Spleen (tissue), 11 donors: ENCODE data around the gene EFL1. TPM values are rescaled to one million over a fixed set of nuclear protein-coding genes. Genes with fewer than 3 reads are reported as not detected.
A peak's percentile ranks its signal among the peaks of the same experiment; 100 is the strongest.
"Not testable (repeated sequence)": the region's sequence is repeated elsewhere in the genome, so short reads cannot be mapped to it uniquely, and the experiment has no call there.

ENCODE experiments used
- DNase-seq: peaks from one replicate; pipeline ENCODE4 v3.0.0-alpha.2; 2020
- H3K27ac ChIP-seq, 8 donors: fragments of 200-600 bp; sonication (generic) in 7 of 8; 1 replicate in 4 of 8; 2 replicates in 4 of 8; pipeline versions ENCODE4 v1.5.0 to v1.8.0; 2016 to 2021; ENCODE audit warnings: inconsistent platforms in 4 of 8, mild to moderate bottlenecking in 4 of 8, moderate library complexity in 1 of 8
- H3K27me3 ChIP-seq, 7 donors: fragments of 200-600 bp; sonication (generic) in 6 of 7; replicated peaks in 1 of 7; 1 replicate in 4 of 7; 2 replicates in 3 of 7; pipeline versions ENCODE4 v1.5.0 to v1.8.0; 2016 to 2021; ENCODE audit warnings: inconsistent platforms in 3 of 7, mild to moderate bottlenecking in 1 of 7
- H3K36me3 ChIP-seq, 6 donors: fragments of 200-600 bp; sonication (generic) in 5 of 6; 1 replicate in 4 of 6; 2 replicates in 2 of 6; pipeline versions ENCODE4 v1.5.0 to v1.8.0; 2016 to 2021; ENCODE audit warnings: inconsistent platforms in 2 of 6
- H3K4me1 ChIP-seq, 6 donors: fragments of 200-600 bp; sonication (generic) in 5 of 6; 1 replicate in 3 of 6; 2 replicates in 3 of 6; pipeline versions ENCODE4 v1.5.0 to v1.8.0; 2016 to 2021; ENCODE audit warnings: inconsistent platforms in 3 of 6
- H3K4me3 ChIP-seq, 8 donors: fragments of 200-600 bp; sonication (generic) in 7 of 8; 1 replicate in 4 of 8; 2 replicates in 4 of 8; pipeline versions ENCODE4 v1.5.0 to v1.8.0; 2016 to 2021; ENCODE audit warnings: inconsistent platforms in 4 of 8, mild to moderate bottlenecking in 4 of 8, moderate library complexity in 2 of 8
- H3K9me3 ChIP-seq, 8 donors: fragments of 200-600 bp; sonication (generic) in 7 of 8; 1 replicate in 4 of 8; 2 replicates in 4 of 8; pipeline versions ENCODE4 v1.5.0 to v1.8.0; 2016 to 2021; ENCODE audit warnings: inconsistent platforms in 4 of 8
- CTCF ChIP-seq, 11 experiments: fragments of 200-600 bp in 7 of 11; fragments of 450-650 bp in 4 of 11; sonication (generic) in 4 of 11; IDR thresholded peaks in 8 of 11; conservative IDR thresholded peaks in 3 of 11; 1 replicate in 7 of 11; 2 replicates in 4 of 11; pipeline versions ENCODE4 v1.4.0 to v1.8.0; 2016 to 2021; ENCODE audit warnings: antibody characterized with exemption in 11 of 11, inconsistent platforms in 4 of 11, mild to moderate bottlenecking in 1 of 11
- POLR2A ChIP-seq, 3 donors: fragments of 450-650 bp; IDR thresholded peaks; one replicate each; pipeline ENCODE4 v1.5.1; 2017; ENCODE audit warnings: antibody characterized with exemption in 3 of 3, mild to moderate bottlenecking in 1 of 3
- POLR2AphosphoS5 ChIP-seq, 3 donors: sonication (generic); formaldehyde crosslinking; IDR thresholded peaks; one replicate each; pipeline ENCODE4 v1.5.1; 2017; ENCODE audit warnings: antibody characterized with exemption in 3 of 3
- WGBS, 5 donors: extraction: QIAGEN DNeasy Blood & Tissue Kit in 3 of 5; methylation state at CpG; one replicate each; pipeline versions ENCODE4 v1.1.5 to v1.1.7; 2013 to 2018; 5-methylcytosine and 5-hydroxymethylcytosine counted together
- intact Hi-C: fragments of 100-400 bp; cut with DNase I; formaldehyde crosslinking; loops from one replicate; pipeline ENCODE4 v1.15.0; 2023; ENCODE audit warnings: low total_unique reads
- polyA plus RNA-seq, 3 donors: library from polyadenylated mRNA; stranded (reverse); fragments of 200-250 nt; gene quantifications; one replicate each; pipeline ENCODE4 v1.2.1, GENCODE V29; 2013
- total RNA-seq, 7 donors: library from RNA; depleted of rRNA in 3 of 7; stranded (reverse); fragments of >200 nt in 3 of 7; fragmentation: NEBNext Ultra II Directional in 4 of 7; extraction: Animal tissue kit (Norgen Biotek cat#: 25700) in 4 of 7; gene quantifications; one replicate each; pipeline versions ENCODE4 v1.1.0 to v1.2.1, GENCODE V29; 2016 to 2021
- donor health status: healthy with polysubstance abuse.
- donor health status: DM: no; HTN: no; CAD: no; lungs with moderate emphysema.
- donor health status: DM: no; HTN: no; CAD: no.
- donor health status: Bipolar disorder and iron deficiency.
- donor health status: healthy.
- donor health status: DM: no; HTN: no; CAD: no.
- donor health status: DM: yes; HTN: yes; CAD: no.

The EFL1 gene
- total and polyA plus RNA-seq, 10 donors = 3.1 to 21.9 (median 17.4) TPM

- H3K4me1 ChIP-seq = peaks cover 0 to 11% (median 7%) of the 10 kb centered on the region in 6 donors
- no peak for TF ChIP-seq CTCF (IDR thresholded peaks at IDR 0.05 in 8 of 11, conservative IDR thresholded peaks at IDR 0.05 in 3 of 11)
- TF ChIP-seq POLR2AphosphoS5 (IDR thresholded peaks at IDR 0.05) = no peak
- TF ChIP-seq POLR2A (IDR thresholded peaks at IDR 0.05) = no peak
- no peaks in the 10 kb centered on the region for H3K9me3 ChIP-seq
- no peak for DNase-seq
- no peak overlapping the region for H3K4me3 ChIP-seq
- H3K36me3 ChIP-seq = no peaks in the 10 kb centered on the region
- H3K27me3 ChIP-seq = peaks cover 0 to 8% (median 0%) of the 10 kb centered on the region in 7 donors
- 76 to 94% (median 82%) methylated on average over 3 of the region's 3 CpGs for WGBS, 5 donors
- intact Hi-C loops = no loop called here
- H3K27ac ChIP-seq = peak overlapping the region in 1 of 8 donors; percentile 21
Measured at GRCh38 chr15:82301296-82302016, 38.9 kb upstream of the EFL1 start.

- Histone ChIP-seq H3K27me3 (peaks cover 0 to 8% (median 0%) of the 10 kb centered on the region in 7 donors), H3K36me3 (no peaks in the 10 kb centered on the region), H3K27ac (peak overlapping the region in 2 of 8 donors; percentile 21 to 41), H3K4me1 (peaks cover 0 to 11% (median 7%) of the 10 kb centered on the region in 6 donors), H3K9me3 (no peaks in the 10 kb centered on the region), H3K4me3 (no peak overlapping the region)
- no peak for DNase-seq
- 88 to 93% (median 89%) methylated on average over 7 of the region's 7 CpGs for WGBS, 5 donors
- TF ChIP-seq POLR2A (IDR thresholded peaks at IDR 0.05) (no peak), POLR2AphosphoS5 (IDR thresholded peaks at IDR 0.05) (no peak), CTCF (IDR thresholded peaks at IDR 0.05 in 8 of 11, conservative IDR thresholded peaks at IDR 0.05 in 3 of 11) (no peak)
- intact Hi-C loops = no loop called here
Measured at GRCh38 chr15:82300883-82301282, 38.3 kb upstream of the EFL1 start.

GRCh38 chr15:82300326-82300725 is 37.8 kb upstream of the EFL1 start:
- H3K27me3 ChIP-seq, H3K4me3 ChIP-seq, intact Hi-C loops, H3K36me3 ChIP-seq, DNase-seq, H3K9me3 ChIP-seq: not testable (repeated sequence)
- peak overlapping the region in 1 of 8 donors; percentile 41 for H3K27ac ChIP-seq
- H3K4me1 ChIP-seq = peaks cover 0 to 11% (median 7%) of the 10 kb centered on the region in 6 donors
- WGBS, 5 donors = 60 to 75% (median 71%) methylated on average over 5 to 6 of the region's 6 CpGs
- TF ChIP-seq POLR2AphosphoS5 (IDR thresholded peaks at IDR 0.05) = peak in 1 of 3 donors; percentile 47

- peaks cover 0 to 11% (median 7%) of the 10 kb centered on the region in 6 donors for H3K4me1 ChIP-seq
- 60 to 71% (median 70%) methylated on average over 3 of the region's 6 CpGs for WGBS, 5 donors
- H3K4me3 ChIP-seq, H3K36me3 ChIP-seq, intact Hi-C loops, H3K27me3 ChIP-seq, H3K27ac ChIP-seq, H3K9me3 ChIP-seq, DNase-seq: not testable (repeated sequence)
Measured at GRCh38 chr15:82299511-82299914, 37.0 kb upstream of the EFL1 start.

GRCh38 chr15:82298520-82298919 is 36.0 kb upstream of the EFL1 start:
- WGBS, 5 donors = 22 to 42% (median 24%) methylated on average over 28 to 44 of the region's 44 CpGs
- Histone ChIP-seq H3K27me3 (peaks cover 0 to 8% (median 0%) of the 10 kb centered on the region in 7 donors), H3K36me3 (no peaks in the 10 kb centered on the region), H3K27ac (peak overlapping the region in 3 of 8 donors; percentile 7 to 59 (median 21)), H3K4me1 (peaks cover 0 to 11% (median 7%) of the 10 kb centered on the region in 6 donors), H3K4me3 (peak overlapping the region in 4 of 8 donors; percentile 5 to 54 (median 18)), H3K9me3 (no peaks in the 10 kb centered on the region)
- peak; percentile 86 for DNase-seq
- TF ChIP-seq POLR2A (IDR thresholded peaks at IDR 0.05) (no peak), POLR2AphosphoS5 (IDR thresholded peaks at IDR 0.05) (peak in 1 of 3 donors; percentile 62)
- intact Hi-C loops = no loop called here
